ENCODE data around the gene PPP1R14C. TPM values are rescaled to one million over a fixed set of nuclear protein-coding genes. Genes with fewer than 3 reads are reported as not detected.
A peak's percentile ranks its signal among the peaks of the same experiment; 100 is the strongest.

PPP1R14C gene
- total and polyA plus RNA-seq, 4 donors, result 7.8 to 42.3 (median 26.4) TPM

DNA sequence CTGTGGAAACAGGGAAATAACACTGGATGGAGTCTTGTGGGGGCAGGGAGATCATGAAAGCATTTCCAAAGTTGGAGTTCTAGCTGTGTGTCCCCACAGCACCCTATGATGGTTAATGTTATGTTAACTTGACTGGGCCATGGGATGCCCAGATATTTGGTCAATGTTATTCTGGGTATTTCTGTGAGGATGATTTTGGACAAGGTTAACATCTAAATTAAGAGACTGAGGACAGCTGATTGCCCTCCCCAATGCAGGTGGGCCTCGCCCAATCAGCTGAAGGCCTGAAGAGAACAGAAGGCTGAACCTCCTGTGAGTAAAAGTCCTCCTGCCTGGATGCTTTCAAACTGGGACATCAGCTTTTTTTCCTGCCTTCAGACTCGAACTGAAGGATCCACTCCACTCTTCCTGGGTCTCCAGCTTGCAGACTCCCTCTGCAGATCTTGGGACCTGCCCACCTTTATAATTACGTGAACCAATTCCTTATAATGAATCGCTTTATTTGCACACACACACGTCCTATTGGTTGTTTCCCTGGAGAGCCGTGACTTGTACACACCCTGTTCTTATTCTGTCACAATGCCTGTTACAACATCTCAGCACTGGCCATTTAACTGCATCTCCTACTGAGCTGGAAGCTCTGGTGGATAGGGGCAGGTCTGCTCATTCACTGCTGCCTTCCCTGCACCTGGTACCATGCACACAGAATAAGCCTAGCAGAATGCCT, 126.4 kb downstream of the PPP1R14C start:
- DNase-seq (ENCODE audit: low read depth in 4 of 6, low spot score in 6 of 6), result no peak
- 89% methylated on average over 6 of the region's 6 CpGs for WGBS (ENCODE audit: insufficient coverage)
- no peaks in the 10 kb centered on the region for H3K9me3 ChIP-seq (ENCODE audit: control insufficient read depth, insufficient read depth, low read length)
- H3K4me3 ChIP-seq (ENCODE audit: low read depth, low read length), result no peak overlapping the region
- peaks cover 2% of the 10 kb centered on the region for H3K27me3 ChIP-seq (ENCODE audit: control insufficient read depth, insufficient read depth, low read length)
- H3K36me3 ChIP-seq (ENCODE audit: control insufficient read depth, insufficient read depth, low read length), result no peaks in the 10 kb centered on the region
- peaks cover 7% of the 10 kb centered on the region for H3K4me1 ChIP-seq (ENCODE audit: control insufficient read depth, insufficient read depth, low read length)
- no peak overlapping the region for H3K27ac ChIP-seq (ENCODE audit: low read depth, low read length)

DNA sequence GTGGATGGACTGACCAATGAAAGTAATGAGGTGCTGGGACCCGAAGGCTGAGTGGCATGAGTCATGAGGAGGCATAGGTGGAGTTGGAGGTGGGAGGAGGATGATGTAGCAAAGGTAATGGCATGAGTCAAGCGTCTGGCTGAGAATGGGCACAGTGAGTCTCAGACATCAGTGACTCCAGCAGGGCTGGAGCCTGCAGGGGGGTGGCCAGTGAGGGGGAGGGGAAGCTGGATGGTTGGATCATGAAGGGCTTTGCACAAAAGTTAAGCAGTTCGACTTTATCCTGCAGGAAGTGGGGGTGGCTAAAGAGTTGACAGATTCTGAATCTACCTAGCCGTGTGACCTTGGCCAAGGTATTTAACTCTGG, 127.0 kb downstream of the PPP1R14C start:
- Histone ChIP-seq H3K4me3 (ENCODE audit: low read depth, low read length) (no peak overlapping the region), H3K27me3 (ENCODE audit: control insufficient read depth, insufficient read depth, low read length) (peaks cover 2% of the 10 kb centered on the region), H3K4me1 (ENCODE audit: control insufficient read depth, insufficient read depth, low read length) (peaks cover 7% of the 10 kb centered on the region), H3K27ac (ENCODE audit: low read depth, low read length) (no peak overlapping the region), H3K9me3 (ENCODE audit: control insufficient read depth, insufficient read depth, low read length) (no peaks in the 10 kb centered on the region), H3K36me3 (ENCODE audit: control insufficient read depth, insufficient read depth, low read length) (no peaks in the 10 kb centered on the region)
- 76% methylated on average over 4 of the region's 4 CpGs for WGBS (ENCODE audit: insufficient coverage)
- DNase-seq (ENCODE audit: low read depth in 4 of 6, low spot score in 6 of 6), result no peak

DNA sequence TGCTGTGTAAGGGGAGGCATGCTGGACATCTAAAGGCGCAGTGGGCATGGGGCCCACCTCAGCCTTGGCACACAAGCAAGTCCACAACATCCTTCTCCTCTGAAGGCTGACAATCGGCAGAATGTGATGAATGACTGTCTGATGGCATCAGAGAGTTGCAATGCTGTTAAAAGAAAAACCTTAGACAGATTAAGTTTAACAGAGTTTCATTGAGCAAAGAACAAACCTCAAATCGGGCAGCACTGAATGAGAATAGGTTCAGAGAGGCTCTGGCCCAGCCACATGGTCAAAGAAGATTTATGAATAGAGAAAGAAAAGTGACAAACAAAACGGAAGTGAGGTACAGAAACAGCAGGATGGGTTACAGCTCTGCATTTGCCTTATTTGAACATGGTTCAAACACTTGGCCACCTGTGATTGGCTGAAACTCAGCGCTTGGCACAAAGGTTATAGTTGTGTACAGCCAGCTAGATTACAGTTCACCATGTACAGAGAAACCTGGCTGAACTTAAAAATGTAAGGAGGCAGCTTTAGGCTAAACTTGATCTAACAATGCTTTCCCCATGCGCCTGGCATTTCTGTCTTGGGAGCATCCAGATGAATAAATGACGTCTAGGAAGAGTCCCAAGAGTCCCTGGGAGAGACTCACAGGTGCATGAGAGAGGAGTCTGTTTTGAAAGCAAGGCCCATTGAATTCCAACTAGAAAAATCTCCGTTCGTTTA, 127.6 kb downstream of the PPP1R14C start:
- WGBS (ENCODE audit: insufficient coverage), result 50% methylated on average over 5 of the region's 9 CpGs
- Histone ChIP-seq H3K4me3 (ENCODE audit: low read depth, low read length) (no peak overlapping the region), H3K36me3 (ENCODE audit: control insufficient read depth, insufficient read depth, low read length) (no peaks in the 10 kb centered on the region), H3K9me3 (ENCODE audit: control insufficient read depth, insufficient read depth, low read length) (no peaks in the 10 kb centered on the region), H3K4me1 (ENCODE audit: control insufficient read depth, insufficient read depth, low read length) (peaks cover 8% of the 10 kb centered on the region), H3K27me3 (ENCODE audit: control insufficient read depth, insufficient read depth, low read length) (peaks cover 2% of the 10 kb centered on the region), H3K27ac (ENCODE audit: low read depth, low read length) (no peak overlapping the region)
- DNase-seq (ENCODE audit: low read depth in 4 of 6, low spot score in 6 of 6), result no peak

DNA sequence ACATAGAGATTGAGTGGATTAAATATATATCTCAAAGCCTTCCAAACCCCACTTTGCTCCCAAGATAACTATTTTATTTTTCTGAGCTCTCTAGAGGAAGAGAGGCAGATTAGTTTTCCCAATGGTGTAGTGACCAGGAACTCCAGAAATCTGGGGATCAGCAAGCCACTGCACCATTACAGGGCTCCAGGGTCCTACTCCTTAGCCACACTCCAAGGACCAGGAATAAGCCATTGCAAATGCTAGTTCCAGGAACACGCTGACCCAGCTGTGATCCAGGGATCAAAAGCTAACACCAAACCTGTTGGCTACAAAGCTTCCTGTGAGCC, 128.3 kb downstream of the PPP1R14C start:
- Histone ChIP-seq H3K4me1 (ENCODE audit: control insufficient read depth, insufficient read depth, low read length) (peaks cover 14% of the 10 kb centered on the region), H3K27ac (ENCODE audit: low read depth, low read length) (no peak overlapping the region), H3K4me3 (ENCODE audit: low read depth, low read length) (no peak overlapping the region), H3K27me3 (ENCODE audit: control insufficient read depth, insufficient read depth, low read length) (peaks cover 2% of the 10 kb centered on the region), H3K36me3 (ENCODE audit: control insufficient read depth, insufficient read depth, low read length) (no peaks in the 10 kb centered on the region), H3K9me3 (ENCODE audit: control insufficient read depth, insufficient read depth, low read length) (no peaks in the 10 kb centered on the region)
- no peak for DNase-seq (ENCODE audit: low read depth in 4 of 6, low spot score in 6 of 6)
- 100% methylated on average over 1 of the region's 1 CpG for WGBS (ENCODE audit: insufficient coverage)

DNA sequence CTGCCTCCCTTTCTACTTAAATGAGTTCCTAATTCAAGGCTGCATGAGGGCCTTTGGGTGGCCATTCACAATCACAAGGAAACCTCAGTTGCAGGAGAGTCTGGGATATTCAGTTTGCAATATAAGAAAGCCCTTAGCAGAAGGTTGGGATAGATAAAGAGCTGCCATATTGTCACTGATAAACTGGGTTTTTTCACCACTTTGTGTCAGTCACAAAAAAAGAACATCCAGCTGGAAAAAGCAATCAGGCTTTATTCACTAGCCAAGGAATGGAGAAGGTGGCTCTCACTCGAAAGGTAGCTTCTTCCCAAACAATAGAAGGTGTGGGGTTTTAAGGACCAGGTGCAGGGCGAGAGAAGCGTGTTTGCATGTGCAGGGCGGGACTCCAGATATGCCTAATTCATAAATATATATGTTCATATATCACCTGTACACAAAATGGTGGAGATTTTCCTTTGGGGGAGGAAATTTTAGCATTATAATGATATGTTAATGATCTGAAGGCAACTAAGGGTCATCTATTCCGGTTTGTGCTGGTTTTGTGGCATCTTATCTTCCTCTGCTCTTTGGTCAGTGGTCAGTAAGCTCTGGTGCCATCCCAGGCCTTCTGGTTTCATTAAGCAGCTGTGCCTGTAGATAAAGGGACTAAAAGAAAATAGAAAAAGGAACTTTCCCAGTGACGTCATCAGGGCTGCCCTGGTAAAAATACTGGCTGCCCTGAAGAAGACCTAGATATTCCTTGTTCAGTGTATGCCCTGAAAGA, 128.8 kb downstream of the PPP1R14C start:
- Histone ChIP-seq H3K4me3 (ENCODE audit: low read depth, low read length) (no peak overlapping the region), H3K9me3 (ENCODE audit: control insufficient read depth, insufficient read depth, low read length) (no peaks in the 10 kb centered on the region), H3K4me1 (ENCODE audit: control insufficient read depth, insufficient read depth, low read length) (peaks cover 17% of the 10 kb centered on the region), H3K27me3 (ENCODE audit: control insufficient read depth, insufficient read depth, low read length) (peaks cover 2% of the 10 kb centered on the region), H3K27ac (ENCODE audit: low read depth, low read length) (no peak overlapping the region), H3K36me3 (ENCODE audit: control insufficient read depth, insufficient read depth, low read length) (no peaks in the 10 kb centered on the region)
- WGBS (ENCODE audit: insufficient coverage), result 77% methylated on average over 2 of the region's 6 CpGs
- no peak for DNase-seq (ENCODE audit: low read depth in 4 of 6, low spot score in 6 of 6)

DNA sequence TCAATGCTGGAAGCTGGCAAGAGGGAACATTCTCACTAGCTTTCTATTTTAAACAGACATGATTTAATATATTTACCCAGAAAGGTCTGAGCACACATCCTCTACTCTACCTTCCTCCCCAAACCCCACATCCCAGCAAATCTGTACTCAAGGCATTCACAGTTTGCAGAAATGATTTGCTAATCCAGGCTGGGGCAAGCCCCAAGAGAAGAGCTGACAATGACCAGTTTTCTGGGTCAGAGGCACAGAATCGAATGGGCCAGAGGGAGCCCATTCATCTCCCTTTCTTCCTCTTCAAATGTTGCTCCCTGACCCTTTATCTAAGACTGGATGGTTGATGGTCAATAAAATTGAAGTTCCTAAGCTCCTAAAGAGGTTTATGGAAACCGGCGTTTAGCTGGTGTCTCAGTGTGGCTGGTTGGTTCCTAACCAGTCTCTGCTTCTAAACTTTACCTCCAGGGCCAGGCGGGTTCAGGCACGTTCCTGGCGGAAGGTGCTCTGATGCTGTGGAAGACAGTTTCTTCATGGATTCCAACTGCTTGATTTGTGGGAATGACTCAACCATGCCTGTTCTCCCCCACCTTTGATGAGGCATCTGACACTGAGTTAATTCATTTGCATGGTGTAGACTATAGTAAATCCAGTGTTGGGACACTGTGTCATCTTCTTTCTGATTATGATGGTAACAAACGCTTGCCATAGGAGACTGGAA, 129.6 kb downstream of the PPP1R14C start:
- Histone ChIP-seq H3K27me3 (ENCODE audit: control insufficient read depth, insufficient read depth, low read length) (peaks cover 2% of the 10 kb centered on the region), H3K9me3 (ENCODE audit: control insufficient read depth, insufficient read depth, low read length) (no peaks in the 10 kb centered on the region), H3K27ac (ENCODE audit: low read depth, low read length) (no peak overlapping the region), H3K4me3 (ENCODE audit: low read depth, low read length) (no peak overlapping the region), H3K36me3 (ENCODE audit: control insufficient read depth, insufficient read depth, low read length) (no peaks in the 10 kb centered on the region), H3K4me1 (ENCODE audit: control insufficient read depth, insufficient read depth, low read length) (peaks cover 23% of the 10 kb centered on the region)
- 93% methylated on average over 2 of the region's 7 CpGs for WGBS (ENCODE audit: insufficient coverage)
- DNase-seq (ENCODE audit: low read depth in 4 of 6, low spot score in 6 of 6), result no peak

DNA sequence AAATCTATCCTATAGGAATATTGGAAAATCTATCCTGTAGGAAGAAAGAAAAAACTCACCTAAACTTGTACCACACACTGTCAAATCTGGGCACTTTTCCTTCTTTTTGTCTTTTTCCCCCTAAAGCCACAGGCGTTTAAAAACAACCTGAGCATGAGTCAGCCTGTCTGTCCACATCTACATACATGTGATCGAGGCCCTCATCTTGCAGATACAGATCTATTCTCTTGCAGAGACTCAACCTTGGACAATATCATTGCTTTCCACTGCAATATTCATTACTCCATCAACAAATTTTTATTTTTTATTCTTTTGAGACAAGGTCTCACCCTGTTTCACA, 130.1 kb downstream of the PPP1R14C start:
- H3K36me3 ChIP-seq (ENCODE audit: control insufficient read depth, insufficient read depth, low read length), result no peaks in the 10 kb centered on the region
- H3K4me3 ChIP-seq (ENCODE audit: low read depth, low read length), result no peak overlapping the region
- WGBS (ENCODE audit: insufficient coverage), result 100% methylated on average over 2 of the region's 2 CpGs
- DNase-seq (ENCODE audit: low read depth in 4 of 6, low spot score in 6 of 6), result no peak
- peaks cover 2% of the 10 kb centered on the region for H3K27me3 ChIP-seq (ENCODE audit: control insufficient read depth, insufficient read depth, low read length)
- no peaks in the 10 kb centered on the region for H3K9me3 ChIP-seq (ENCODE audit: control insufficient read depth, insufficient read depth, low read length)
- H3K4me1 ChIP-seq (ENCODE audit: control insufficient read depth, insufficient read depth, low read length), result peaks cover 28% of the 10 kb centered on the region
- no peak overlapping the region for H3K27ac ChIP-seq (ENCODE audit: low read depth, low read length)

DNA sequence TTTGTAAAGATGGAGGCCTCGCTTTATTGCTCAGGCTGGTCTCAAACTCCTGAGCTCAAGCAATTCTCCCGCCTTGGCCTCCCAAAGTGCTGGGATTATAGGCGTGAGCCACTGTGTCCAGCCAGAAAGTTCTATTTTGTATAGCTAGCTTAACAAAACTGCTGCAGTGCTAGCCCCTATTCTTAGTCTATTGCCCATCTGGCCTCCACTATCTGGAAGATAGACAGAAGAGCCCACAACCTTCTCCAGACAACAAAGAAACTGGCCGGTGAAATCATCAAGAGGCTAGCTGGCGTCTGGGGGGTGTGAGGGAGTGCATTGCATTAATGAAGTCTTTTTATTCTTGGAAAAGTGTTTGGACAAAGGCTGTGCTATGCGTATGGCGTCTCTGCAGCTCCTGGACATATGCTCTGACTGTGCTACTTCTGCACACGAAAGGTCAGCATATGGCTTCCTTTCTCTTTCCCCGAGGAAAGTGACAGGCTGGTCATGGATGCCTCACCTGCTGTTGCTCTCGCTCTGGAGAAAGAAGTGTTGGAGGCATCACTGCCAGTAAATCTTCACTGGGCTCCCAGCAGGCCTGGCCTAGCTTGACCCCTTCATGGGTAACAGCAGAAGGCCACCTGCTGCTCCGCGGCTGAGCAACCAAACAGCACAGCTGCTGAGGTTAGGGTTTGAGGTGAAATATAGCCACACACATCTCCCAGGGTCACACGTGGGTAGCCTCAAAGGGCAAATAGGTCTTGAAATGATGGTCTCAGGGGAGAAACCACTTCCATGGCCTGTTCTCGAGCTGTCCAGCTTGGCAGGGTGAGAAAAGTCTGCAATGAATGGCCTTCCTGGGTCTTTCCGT, 130.8 kb downstream of the PPP1R14C start:
- Histone ChIP-seq H3K27ac (ENCODE audit: low read depth, low read length) (no peak overlapping the region), H3K9me3 (ENCODE audit: control insufficient read depth, insufficient read depth, low read length) (no peaks in the 10 kb centered on the region), H3K36me3 (ENCODE audit: control insufficient read depth, insufficient read depth, low read length) (no peaks in the 10 kb centered on the region), H3K27me3 (ENCODE audit: control insufficient read depth, insufficient read depth, low read length) (peaks cover 2% of the 10 kb centered on the region), H3K4me1 (ENCODE audit: control insufficient read depth, insufficient read depth, low read length) (peaks cover 33% of the 10 kb centered on the region), H3K4me3 (ENCODE audit: low read depth, low read length) (no peak overlapping the region)
- 64% methylated on average over 9 of the region's 15 CpGs for WGBS (ENCODE audit: insufficient coverage)
- DNase-seq (ENCODE audit: low read depth in 4 of 6, low spot score in 6 of 6), result peak in 1 of 6 donors; percentile 33

DNA sequence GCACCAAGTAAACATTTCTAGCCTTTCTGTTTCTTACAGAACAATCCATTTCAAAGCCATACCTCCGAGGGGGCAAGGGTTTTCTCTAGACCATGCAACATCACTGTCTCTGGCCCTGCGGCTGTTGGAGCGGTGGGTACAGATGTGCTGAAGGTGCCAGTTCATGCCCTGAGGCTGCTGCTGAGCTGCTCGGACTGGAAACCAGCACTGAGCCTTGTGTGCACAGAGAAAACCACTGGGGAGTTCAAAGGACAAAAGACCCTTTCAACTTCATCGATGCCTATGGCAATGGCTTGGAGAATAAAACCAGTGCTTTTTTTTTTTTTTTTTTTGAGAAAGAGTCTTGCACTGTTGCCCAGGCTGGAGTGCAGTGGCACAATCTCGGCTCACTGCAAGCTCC, 132.6 kb downstream of the PPP1R14C start:
- Histone ChIP-seq H3K4me1 (ENCODE audit: control insufficient read depth, insufficient read depth, low read length) (peaks cover 39% of the 10 kb centered on the region), H3K4me3 (ENCODE audit: low read depth, low read length) (no peak overlapping the region), H3K36me3 (ENCODE audit: control insufficient read depth, insufficient read depth, low read length) (no peaks in the 10 kb centered on the region), H3K27me3 (ENCODE audit: control insufficient read depth, insufficient read depth, low read length) (peaks cover 6% of the 10 kb centered on the region), H3K27ac (ENCODE audit: low read depth, low read length) (no peak overlapping the region), H3K9me3 (ENCODE audit: control insufficient read depth, insufficient read depth, low read length) (no peaks in the 10 kb centered on the region)
- 72% methylated on average over 3 of the region's 6 CpGs for WGBS (ENCODE audit: insufficient coverage)
- no peak for DNase-seq (ENCODE audit: low read depth in 4 of 6, low spot score in 6 of 6)
